ENCODE results near the gene RASAL3.

Gene RASAL3

GRCh38 chr19:15404780-15405211 lies 59.5 kb downstream of the RASAL3 start:
- TF ChIP-seq POU2F2 (IDR thresholded peaks at IDR 0.05; ENCODE audit: low read depth, low read length) (no peak), POLR2A (IDR thresholded peaks at IDR 0.05; ENCODE audit: low read depth, low read length) (no peak), POLR2AphosphoS5 (IDR thresholded peaks at IDR 0.05; ENCODE audit: low read depth, low read length) (no peak), SPI1 (IDR thresholded peaks at IDR 0.05; ENCODE audit: low read depth, low read length) (no peak), TAF1 (IDR thresholded peaks at IDR 0.05; ENCODE audit: low read depth, low read length) (no peak), PAX5 (IDR thresholded peaks at IDR 0.05; ENCODE audit: insufficient read depth, low read length, severe bottlenecking) (no peak)
- DNase-seq (ENCODE audit: insufficient read length, low spot score) (no peak), FAIRE-seq (no peak)

GRCh38 chr19:15404097-15404779 lies 60.1 kb downstream of the RASAL3 start:
- TF ChIP-seq SPI1 (IDR thresholded peaks at IDR 0.05; ENCODE audit: low read depth, low read length) (no peak), TAF1 (IDR thresholded peaks at IDR 0.05; ENCODE audit: low read depth, low read length) (no peak), POU2F2 (IDR thresholded peaks at IDR 0.05; ENCODE audit: low read depth, low read length) (no peak)
- DNase-seq (ENCODE audit: insufficient read length, low spot score) (no peak), FAIRE-seq (no peak)

- DNase-seq (ENCODE audit: insufficient read length, low spot score) (no peak), FAIRE-seq (no peak)
- no peak for TF ChIP-seq POU2F2 (IDR thresholded peaks at IDR 0.05; ENCODE audit: low read depth, low read length)
- no peak for TF ChIP-seq TAF1 (IDR thresholded peaks at IDR 0.05; ENCODE audit: low read depth, low read length)
- TF ChIP-seq SPI1 (IDR thresholded peaks at IDR 0.05; ENCODE audit: low read depth, low read length): no peak
- no peak for TF ChIP-seq POLR2AphosphoS5 (IDR thresholded peaks at IDR 0.05; ENCODE audit: low read depth, low read length)
- TF ChIP-seq POLR2A (IDR thresholded peaks at IDR 0.05; ENCODE audit: low read depth, low read length): no peak
- no peak for TF ChIP-seq PAX5 (IDR thresholded peaks at IDR 0.05; ENCODE audit: insufficient read depth, low read length, severe bottlenecking)
These were observed 61.2 kb downstream of the RASAL3 start for GRCh38 chr19:15403151-15403531.

- DNase-seq (ENCODE audit: insufficient read length, low spot score) (no peak), FAIRE-seq (no peak)
- 0 out of 2 replicates have a peak, but pooled peaks have one; percentile 26 for TF ChIP-seq POLR2A (IDR thresholded peaks at IDR 0.05; ENCODE audit: low read depth, low read length)
- TF ChIP-seq PAX5 (IDR thresholded peaks at IDR 0.05; ENCODE audit: insufficient read depth, low read length, severe bottlenecking): no peak
- TF ChIP-seq POLR2AphosphoS5 (IDR thresholded peaks at IDR 0.05; ENCODE audit: low read depth, low read length): no peak
- no peak for TF ChIP-seq SPI1 (IDR thresholded peaks at IDR 0.05; ENCODE audit: low read depth, low read length)
- TF ChIP-seq TAF1 (IDR thresholded peaks at IDR 0.05; ENCODE audit: low read depth, low read length): no peak
These were observed 61.8 kb downstream of the RASAL3 start for GRCh38 chr19:15402411-15403150.
